SK-N-SH (cell line): Measurements from ENCODE around the gene JMJD6. TPM values are rescaled to one million over a fixed set of nuclear protein-coding genes. Genes with fewer than 3 reads are reported as not detected.

ENCODE experiments used
- CTCF ChIA-PET: fragments of 300-600, 350-600 bp; formaldehyde crosslinking; extraction: SDS; loops from one replicate; lab custom pipeline; 2021; lab: Yijun Ruan, JAX
- POLR2A ChIA-PET: fragments of 350-600 bp; sonication (Branson Sonifier 250); formaldehyde crosslinking; extraction: SDS; loops from one replicate; lab custom pipeline; 2020; ENCODE audit warnings: antibody characterized with exemption, inconsistent platforms; lab: Yijun Ruan, JAX
- DNase-seq: peaks from one replicate; pipeline ENCODE4 v3.0.0; 2012
- H2AFZ ChIP-seq: fragments of 200-600 bp; sonication (generic); 2 replicates; pipeline ENCODE4 v1.8.1; 2016; ENCODE audit warnings: antibody characterized with exemption, mild to moderate bottlenecking, low read depth
- H3F3A ChIP-seq: fragments of 200-600 bp; sonication (generic); replicated peaks from 2 replicates; pipeline ENCODE3; 2016; ENCODE audit warnings: antibody characterized with exemption, mild to moderate bottlenecking; ENCODE audit not compliant: insufficient read depth
- H3K27ac ChIP-seq, 2 experiments: fragments of 200-500 bp in 1 of 2; fragments of 200-600 bp in 1 of 2; sonication (Bioruptor generic) in 1 of 2; sonication (generic), shearing (Covaris generic) in 1 of 2; 2 replicates each; pipeline versions ENCODE4 v1.5.1 to v1.6.1; 2014 to 2016; ENCODE audit warnings: low read depth in 2 of 2, inconsistent platforms in 1 of 2, low read length in 1 of 2, mild to moderate bottlenecking in 1 of 2, mixed read lengths in 1 of 2
- H3K27me3 ChIP-seq: fragments of 200-600 bp; sonication (generic), shearing (Covaris generic); 2 replicates; pipeline ENCODE4 v1.6.1; 2016; ENCODE audit warnings: mixed run types; ENCODE audit not compliant: insufficient read depth
- H3K36me3 ChIP-seq, 2 experiments: fragments of 200-500 bp in 1 of 2; fragments of 200-600 bp in 1 of 2; sonication (Bioruptor generic) in 1 of 2; sonication (generic) in 1 of 2; replicated peaks in 1 of 2; 2 replicates each; pipeline versions ENCODE3 to v1.5.1; 2014 to 2016; ENCODE audit warnings: low read length in 1 of 2, mild to moderate bottlenecking in 1 of 2; ENCODE audit not compliant: insufficient read depth in 2 of 2, control insufficient read depth in 1 of 2
- H3K4me1 ChIP-seq, 2 experiments: fragments of 200-500 bp in 1 of 2; fragments of 200-600 bp in 1 of 2; sonication (Bioruptor generic) in 1 of 2; sonication (generic), shearing (Covaris generic) in 1 of 2; 2 replicates each; pipeline versions ENCODE4 v1.5.1 to v1.6.1; 2014 to 2016; ENCODE audit warnings: low read depth in 1 of 2, low read length in 1 of 2, mixed run types in 1 of 2; ENCODE audit not compliant: insufficient read depth in 2 of 2, control insufficient read depth in 1 of 2
- H3K4me2 ChIP-seq: fragments of 200-600 bp; sonication (generic), shearing (Covaris generic); 2 replicates; pipeline ENCODE4 v1.6.1; 2017; ENCODE audit warnings: mixed run types
- H3K4me3 ChIP-seq, 2 experiments: fragments of 200-500 bp in 1 of 2; fragments of 200-600 bp in 1 of 2; sonication (Bioruptor generic) in 1 of 2; sonication (generic), shearing (Covaris generic) in 1 of 2; 2 replicates each; pipeline versions ENCODE4 v1.5.1 to v1.8.1; 2014 to 2016; ENCODE audit warnings: low read depth in 2 of 2, inconsistent platforms in 1 of 2, low read length in 1 of 2, mild to moderate bottlenecking in 1 of 2, mixed read lengths in 1 of 2, moderate library complexity in 1 of 2
- H3K79me2 ChIP-seq: fragments of 200-600 bp; sonication (generic); 2 replicates; pipeline ENCODE4 v1.8.1; 2017; ENCODE audit warnings: mild to moderate bottlenecking; ENCODE audit not compliant: insufficient read depth
- H3K9ac ChIP-seq: fragments of 200-600 bp; sonication (generic); 2 replicates; pipeline ENCODE4 v1.6.1; 2017; ENCODE audit warnings: mixed run types
- H3K9me2 ChIP-seq: fragments of 200-600 bp; sonication (generic); 2 replicates; pipeline ENCODE4 v1.6.1; 2017; ENCODE audit warnings: mixed run types
- H3K9me3 ChIP-seq: fragments of 200-600 bp; sonication (generic); 2 replicates; pipeline ENCODE4 v1.6.1; 2017; ENCODE audit warnings: mixed run types, mild to moderate bottlenecking, moderate library complexity
- H4K20me1 ChIP-seq: fragments of 200-600 bp; sonication (generic); 2 replicates; pipeline ENCODE4 v1.6.1; 2017; ENCODE audit warnings: mild to moderate bottlenecking, mixed run types; ENCODE audit not compliant: insufficient read depth
- EZH2phosphoT487 ChIP-seq: fragments of 200-600 bp; sonication (generic); IDR thresholded peaks from 2 replicates; pipeline ENCODE4 v1.6.1; 2017; ENCODE audit warnings: low read depth, mixed run types, mild to moderate bottlenecking, antibody characterized with exemption, moderate library complexity, borderline replicate concordance
- GABPA ChIP-seq: IDR thresholded peaks from 2 replicates; pipeline ENCODE4 v1.4.0; 2012; ENCODE audit warnings: low read depth, mild to moderate bottlenecking
- GATA2 ChIP-seq: sonication (generic); formaldehyde crosslinking; IDR thresholded peaks from 2 replicates; pipeline ENCODE4 v1.5.0; 2020; ENCODE audit warnings: mild to moderate bottlenecking, missing genetic modification reagents
- MAX ChIP-seq: IDR thresholded peaks from 2 replicates; pipeline ENCODE4 v1.4.0; 2012; ENCODE audit warnings: low read depth
- MEF2A ChIP-seq: IDR thresholded peaks from 2 replicates; pipeline ENCODE4 v1.4.0; 2012; ENCODE audit warnings: low read depth, borderline replicate concordance
- MXI1 ChIP-seq: IDR thresholded peaks from 2 replicates; pipeline ENCODE4 v1.6.1; 2012; ENCODE audit warnings: mild to moderate bottlenecking, low read depth, low read length, improper control_type of control experiment
- NFIC ChIP-seq: IDR thresholded peaks from 2 replicates; pipeline ENCODE4 v1.4.0; 2012; ENCODE audit warnings: borderline replicate concordance
- NRF1 ChIP-seq: IDR thresholded peaks from 2 replicates; pipeline ENCODE4 v1.6.1; 2012; ENCODE audit warnings: low read depth, mild to moderate bottlenecking, low read length
- RCOR1 ChIP-seq: fragments of 150-350 bp; IDR thresholded peaks from 2 replicates; pipeline ENCODE4 v1.6.1; 2017; ENCODE audit warnings: antibody characterized with exemption, low read length
- REST ChIP-seq: IDR thresholded peaks from 2 replicates; pipeline ENCODE4 v1.6.1; 2012; ENCODE audit warnings: mild to moderate bottlenecking, low read depth, low read length, moderate library complexity
- RFX5 ChIP-seq: IDR thresholded peaks from 2 replicates; pipeline ENCODE4 v1.6.1; 2012; ENCODE audit warnings: mild to moderate bottlenecking, improper control_type of control experiment, low read length
- RXRA ChIP-seq: IDR thresholded peaks from 2 replicates; pipeline ENCODE4 v1.4.0; 2012; ENCODE audit warnings: low read depth, mild to moderate bottlenecking, borderline replicate concordance
- SMC3 ChIP-seq: IDR thresholded peaks from 2 replicates; pipeline ENCODE4 v1.6.1; 2012; ENCODE audit warnings: low read depth, low read length, improper control_type of control experiment
- TCF12 ChIP-seq: IDR thresholded peaks from 2 replicates; pipeline ENCODE4 v1.4.0; 2012
- USF2 ChIP-seq: fragments of 150-350 bp; IDR thresholded peaks from 2 replicates; pipeline ENCODE4 v1.6.1; 2017; ENCODE audit warnings: antibody characterized with exemption, low read length, low read depth, borderline replicate concordance
- ZBTB33 ChIP-seq: IDR thresholded peaks from 2 replicates; pipeline ENCODE4 v1.4.0; 2012; ENCODE audit warnings: low read depth, borderline replicate concordance
- WGBS: methylation state at CpG from one replicate; pipeline ENCODE4 v1.1.6; 2017; ENCODE audit warnings: low lambda C conversion rate; 5-methylcytosine and 5-hydroxymethylcytosine counted together
- polyA plus RNA-seq, 3 experiments: library from polyadenylated mRNA; depleted of rRNA; stranded (reverse); fragments of >200 nt; gene quantifications; 2 replicates each; pipeline ENCODE4 v1.2.3, GENCODE V29; 2012
- TF ChIP-seq, protein P1 (sequence below): IDR thresholded peaks from 2 replicates; pipeline ENCODE4 v1.4.0; 2012; ENCODE audit warnings: low read depth, borderline replicate concordance
- TF ChIP-seq, protein P2 (sequence below): fragments of 150-350 bp; IDR thresholded peaks from 2 replicates; pipeline ENCODE4 v1.6.1; 2016; ENCODE audit warnings: mild to moderate bottlenecking, low read depth, low read length
- TF ChIP-seq, protein P3 (sequence below): fragments of 200-600 bp; sonication (generic); IDR thresholded peaks from 2 replicates; pipeline ENCODE4 v1.6.1; 2017; ENCODE audit warnings: antibody characterized with exemption, mild to moderate bottlenecking, moderate library complexity

Gene JMJD6
- polyA plus RNA-seq, 1 of the 3 experiments (the other 2 are of a cell fraction): 23.3 TPM

GRCh38 chr17:76775021-76775600 is 48.7 kb upstream of the JMJD6 start:
- H2AFZ ChIP-seq: no peak overlapping the region
- no peak for TF ChIP-seq SMC3
- TF ChIP-seq RFX5: no peak
- TF ChIP-seq MXI1: no peak
- TF ChIP-seq MAX: no peak
- TF ChIP-seq, protein P1, sequence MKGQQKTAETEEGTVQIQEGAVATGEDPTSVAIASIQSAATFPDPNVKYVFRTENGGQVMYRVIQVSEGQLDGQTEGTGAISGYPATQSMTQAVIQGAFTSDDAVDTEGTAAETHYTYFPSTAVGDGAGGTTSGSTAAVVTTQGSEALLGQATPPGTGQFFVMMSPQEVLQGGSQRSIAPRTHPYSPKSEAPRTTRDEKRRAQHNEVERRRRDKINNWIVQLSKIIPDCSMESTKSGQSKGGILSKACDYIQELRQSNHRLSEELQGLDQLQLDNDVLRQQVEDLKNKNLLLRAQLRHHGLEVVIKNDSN: no peak
- no peak for TF ChIP-seq REST
- no peak for TF ChIP-seq MEF2A
- TF ChIP-seq GATA2: no peak
- TF ChIP-seq USF2: no peak
- TF ChIP-seq NRF1: no peak
- no peak for TF ChIP-seq ZBTB33
- TF ChIP-seq GABPA: no peak
- no peak for TF ChIP-seq NFIC
- TF ChIP-seq RCOR1: no peak
- TF ChIP-seq TCF12: no peak
- TF ChIP-seq, protein P2, sequence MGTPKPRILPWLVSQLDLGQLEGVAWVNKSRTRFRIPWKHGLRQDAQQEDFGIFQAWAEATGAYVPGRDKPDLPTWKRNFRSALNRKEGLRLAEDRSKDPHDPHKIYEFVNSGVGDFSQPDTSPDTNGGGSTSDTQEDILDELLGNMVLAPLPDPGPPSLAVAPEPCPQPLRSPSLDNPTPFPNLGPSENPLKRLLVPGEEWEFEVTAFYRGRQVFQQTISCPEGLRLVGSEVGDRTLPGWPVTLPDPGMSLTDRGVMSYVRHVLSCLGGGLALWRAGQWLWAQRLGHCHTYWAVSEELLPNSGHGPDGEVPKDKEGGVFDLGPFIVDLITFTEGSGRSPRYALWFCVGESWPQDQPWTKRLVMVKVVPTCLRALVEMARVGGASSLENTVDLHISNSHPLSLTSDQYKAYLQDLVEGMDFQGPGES: no peak
- TF ChIP-seq RXRA: no peak
- TF ChIP-seq, protein P3, sequence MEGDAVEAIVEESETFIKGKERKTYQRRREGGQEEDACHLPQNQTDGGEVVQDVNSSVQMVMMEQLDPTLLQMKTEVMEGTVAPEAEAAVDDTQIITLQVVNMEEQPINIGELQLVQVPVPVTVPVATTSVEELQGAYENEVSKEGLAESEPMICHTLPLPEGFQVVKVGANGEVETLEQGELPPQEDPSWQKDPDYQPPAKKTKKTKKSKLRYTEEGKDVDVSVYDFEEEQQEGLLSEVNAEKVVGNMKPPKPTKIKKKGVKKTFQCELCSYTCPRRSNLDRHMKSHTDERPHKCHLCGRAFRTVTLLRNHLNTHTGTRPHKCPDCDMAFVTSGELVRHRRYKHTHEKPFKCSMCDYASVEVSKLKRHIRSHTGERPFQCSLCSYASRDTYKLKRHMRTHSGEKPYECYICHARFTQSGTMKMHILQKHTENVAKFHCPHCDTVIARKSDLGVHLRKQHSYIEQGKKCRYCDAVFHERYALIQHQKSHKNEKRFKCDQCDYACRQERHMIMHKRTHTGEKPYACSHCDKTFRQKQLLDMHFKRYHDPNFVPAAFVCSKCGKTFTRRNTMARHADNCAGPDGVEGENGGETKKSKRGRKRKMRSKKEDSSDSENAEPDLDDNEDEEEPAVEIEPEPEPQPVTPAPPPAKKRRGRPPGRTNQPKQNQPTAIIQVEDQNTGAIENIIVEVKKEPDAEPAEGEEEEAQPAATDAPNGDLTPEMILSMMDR: no peak
- no peak for TF ChIP-seq EZH2phosphoT487
- CTCF ChIA-PET: no interaction called here
- H3K4me1 ChIP-seq: peaks cover 5 to 13% of the 10 kb centered on the region in 2 experiments; a peak in 2 of 4 replicates
- H3K36me3 ChIP-seq: peaks cover 45 to 47% of the 10 kb centered on the region in 2 experiments
- POLR2A ChIA-PET: no interaction called here
- no peak overlapping the region for H3K4me3 ChIP-seq
- 92% methylated on average over 10 of the region's 10 CpGs for WGBS
- no peak overlapping the region for H3K27ac ChIP-seq
- no peaks in the 10 kb centered on the region for H3K27me3 ChIP-seq
- peaks cover 17% of the 10 kb centered on the region for H3F3A ChIP-seq
- H3K9me2 ChIP-seq: no peaks in the 10 kb centered on the region
- no peaks in the 10 kb centered on the region for H3K9me3 ChIP-seq
- DNase-seq: no peak
- no peak overlapping the region for H3K4me2 ChIP-seq
- no peak overlapping the region for H3K9ac ChIP-seq
- no peaks in the 10 kb centered on the region for H3K79me2 ChIP-seq
- no peaks in the 10 kb centered on the region for H4K20me1 ChIP-seq
